Measurements from ENCODE around the gene SLX9. TPM values are rescaled to one million over a fixed set of nuclear protein-coding genes. Genes with fewer than 3 reads are reported as not detected.

The SLX9 gene
- total RNA-seq, 1 donor from 2014 or later, result 24.0 TPM

- no peak for TF ChIP-seq CTCF (IDR thresholded peaks at IDR 0.05)
- H3K36me3 Mint-ChIP-seq (ENCODE audit: low read depth), result no peaks in the 10 kb centered on the region
- no peaks in the 10 kb centered on the region for H3K27me3 Mint-ChIP-seq (ENCODE audit: low read depth)
- H3K4me1 Mint-ChIP-seq (ENCODE audit: low read depth), result peaks cover 10% of the 10 kb centered on the region
- no peak overlapping the region for H3K4me3 Mint-ChIP-seq (ENCODE audit: unreplicated experiment)
- no peak overlapping the region for H3K27ac Mint-ChIP-seq (ENCODE audit: unreplicated experiment)
- DNase-seq (ENCODE audit: low spot score), result no peak
- no peaks in the 10 kb centered on the region for H3K9me3 Mint-ChIP-seq (ENCODE audit: low read depth)
Observed at GRCh38 chr21:44998086-44998620, 58.3 kb downstream of the SLX9 start.

GRCh38 chr21:44998621-44999427, 59.0 kb downstream of the SLX9 start:
- no peak for DNase-seq (ENCODE audit: low spot score)
- H3K27ac Mint-ChIP-seq (ENCODE audit: unreplicated experiment), result no peak overlapping the region
- peaks cover 15% of the 10 kb centered on the region for H3K4me1 Mint-ChIP-seq (ENCODE audit: low read depth)
- H3K27me3 Mint-ChIP-seq (ENCODE audit: low read depth), result no peaks in the 10 kb centered on the region
- TF ChIP-seq CTCF (IDR thresholded peaks at IDR 0.05), result no peak
- H3K36me3 Mint-ChIP-seq (ENCODE audit: low read depth), result no peaks in the 10 kb centered on the region
- no peaks in the 10 kb centered on the region for H3K9me3 Mint-ChIP-seq (ENCODE audit: low read depth)
- H3K4me3 Mint-ChIP-seq (ENCODE audit: unreplicated experiment), result no peak overlapping the region

- Mint-ChIP-seq H3K27me3 (ENCODE audit: low read depth) (no peaks in the 10 kb centered on the region), H3K9me3 (ENCODE audit: low read depth) (no peaks in the 10 kb centered on the region), H3K27ac (ENCODE audit: unreplicated experiment) (no peak overlapping the region), H3K36me3 (ENCODE audit: low read depth) (no peaks in the 10 kb centered on the region), H3K4me1 (ENCODE audit: low read depth) (peaks cover 15% of the 10 kb centered on the region), H3K4me3 (ENCODE audit: unreplicated experiment) (no peak overlapping the region)
- no peak for DNase-seq (ENCODE audit: low spot score)
- TF ChIP-seq CTCF (IDR thresholded peaks at IDR 0.05), result no peak
Observed at GRCh38 chr21:44999428-44999971, 59.7 kb downstream of the SLX9 start.

- Mint-ChIP-seq H3K36me3 (ENCODE audit: low read depth) (no peaks in the 10 kb centered on the region), H3K27ac (ENCODE audit: unreplicated experiment) (no peak overlapping the region), H3K9me3 (ENCODE audit: low read depth) (peaks cover 3% of the 10 kb centered on the region), H3K27me3 (ENCODE audit: low read depth) (no peaks in the 10 kb centered on the region), H3K4me1 (ENCODE audit: low read depth) (peaks cover 15% of the 10 kb centered on the region), H3K4me3 (ENCODE audit: unreplicated experiment) (no peak overlapping the region)
- DNase-seq (ENCODE audit: low spot score), result peak; percentile 87
- TF ChIP-seq CTCF (IDR thresholded peaks at IDR 0.05), result no peak
Observed at GRCh38 chr21:44999972-45000636, 60.3 kb downstream of the SLX9 start.

GRCh38 chr21:45000637-45001133, 60.9 kb downstream of the SLX9 start:
- DNase-seq (ENCODE audit: low spot score), result peak; percentile 68

More at GRCh38 chr21:45000637-45001133, 60.9 kb downstream of the SLX9 start:
- TF ChIP-seq CTCF (IDR thresholded peaks at IDR 0.05), result no peak
- Mint-ChIP-seq H3K4me1 (ENCODE audit: low read depth) (peaks cover 15% of the 10 kb centered on the region), H3K36me3 (ENCODE audit: low read depth) (peaks cover under 1% of the 10 kb centered on the region), H3K9me3 (ENCODE audit: low read depth) (peaks cover 7% of the 10 kb centered on the region), H3K4me3 (ENCODE audit: unreplicated experiment) (no peak overlapping the region), H3K27me3 (ENCODE audit: low read depth) (no peaks in the 10 kb centered on the region), H3K27ac (ENCODE audit: unreplicated experiment) (no peak overlapping the region)
